ENCODE measurements around the gene CACNG7.

- TF ChIP-seq CTCF (conservative IDR thresholded peaks at IDR 0.05; ENCODE audit: low read length) (no peak), EZH2phosphoT487 (IDR thresholded peaks at IDR 0.05; ENCODE audit: borderline replicate concordance, low read depth, low read length) (no peak)
Observed at GRCh38 chr19:53898166-53898565, 10.9 kb upstream of the CACNG7 start.

Measured in OCI-LY7 (cell line).